Measurements from ENCODE around the gene ACTRT1. TPM values are rescaled to one million over a fixed set of nuclear protein-coding genes. Genes with fewer than 3 reads are reported as not detected.
A peak's percentile ranks its signal among the peaks of the same experiment; 100 is the strongest.

Gene ACTRT1
- total RNA-seq, 1 donor from 2014 or later: not detected

DNA sequence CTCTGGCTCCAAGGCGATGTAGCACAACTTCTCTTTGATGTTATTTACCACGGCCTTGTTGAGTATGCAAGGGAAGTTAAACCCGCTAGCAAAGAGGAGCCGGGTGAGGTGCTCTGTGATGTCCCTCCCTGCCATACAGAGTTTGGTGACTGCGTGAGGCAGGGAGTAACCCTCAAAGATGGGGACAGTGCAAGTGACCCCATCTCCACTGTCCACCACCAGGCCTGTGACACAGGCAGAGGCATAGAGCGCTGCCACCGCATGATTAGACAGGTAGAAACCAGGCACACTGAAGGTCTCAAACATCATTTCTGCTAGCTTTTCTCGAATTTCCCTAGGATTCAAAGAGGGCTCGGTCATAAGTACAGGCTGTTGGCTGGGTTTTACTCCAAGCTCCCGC lies 677 bp downstream of the ACTRT1 start:
- no peaks in the 10 kb centered on the region for H3K27me3 ChIP-seq (ENCODE audit: insufficient read depth, low read length)
- no peak overlapping the region for H3K27ac ChIP-seq (ENCODE audit: low read depth, low read length)
- H4K20me1 ChIP-seq (ENCODE audit: insufficient read depth, low read length): no peaks in the 10 kb centered on the region
- DNase-seq (ENCODE audit: low read depth): no peak
- Mint-ChIP-seq H3K4me3 (ENCODE audit: unreplicated experiment) (no peak overlapping the region), H3K9me3 (ENCODE audit: unreplicated experiment) (no peaks in the 10 kb centered on the region), H3K27ac (ENCODE audit: unreplicated experiment) (no peak overlapping the region), H3K27me3 (ENCODE audit: low read depth, unreplicated experiment) (no peaks in the 10 kb centered on the region), H3K4me1 (ENCODE audit: low read depth, unreplicated experiment) (no peaks in the 10 kb centered on the region), H3K36me3 (ENCODE audit: low read depth, unreplicated experiment) (no peaks in the 10 kb centered on the region)
- no peak overlapping the region for H3K4me3 ChIP-seq (ENCODE audit: insufficient read depth, low read depth, low read length)
- TF ChIP-seq, protein P1, sequence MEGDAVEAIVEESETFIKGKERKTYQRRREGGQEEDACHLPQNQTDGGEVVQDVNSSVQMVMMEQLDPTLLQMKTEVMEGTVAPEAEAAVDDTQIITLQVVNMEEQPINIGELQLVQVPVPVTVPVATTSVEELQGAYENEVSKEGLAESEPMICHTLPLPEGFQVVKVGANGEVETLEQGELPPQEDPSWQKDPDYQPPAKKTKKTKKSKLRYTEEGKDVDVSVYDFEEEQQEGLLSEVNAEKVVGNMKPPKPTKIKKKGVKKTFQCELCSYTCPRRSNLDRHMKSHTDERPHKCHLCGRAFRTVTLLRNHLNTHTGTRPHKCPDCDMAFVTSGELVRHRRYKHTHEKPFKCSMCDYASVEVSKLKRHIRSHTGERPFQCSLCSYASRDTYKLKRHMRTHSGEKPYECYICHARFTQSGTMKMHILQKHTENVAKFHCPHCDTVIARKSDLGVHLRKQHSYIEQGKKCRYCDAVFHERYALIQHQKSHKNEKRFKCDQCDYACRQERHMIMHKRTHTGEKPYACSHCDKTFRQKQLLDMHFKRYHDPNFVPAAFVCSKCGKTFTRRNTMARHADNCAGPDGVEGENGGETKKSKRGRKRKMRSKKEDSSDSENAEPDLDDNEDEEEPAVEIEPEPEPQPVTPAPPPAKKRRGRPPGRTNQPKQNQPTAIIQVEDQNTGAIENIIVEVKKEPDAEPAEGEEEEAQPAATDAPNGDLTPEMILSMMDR (IDR thresholded peaks at IDR 0.05; ENCODE audit: insufficient read depth, low read depth, low read length): no peak
- TF ChIP-seq EZH2 (IDR thresholded peaks at IDR 0.05; ENCODE audit: insufficient read depth, low read length): no peak
- no peak for FAIRE-seq
- H3K9me3 ChIP-seq (ENCODE audit: insufficient read depth, low read depth, low read length): no peaks in the 10 kb centered on the region
- H3K9ac ChIP-seq (ENCODE audit: low read length): no peak overlapping the region
- H3K4me2 ChIP-seq (ENCODE audit: low read length): no peak overlapping the region
- H3K36me3 ChIP-seq (ENCODE audit: insufficient read depth, low read length): no peaks in the 10 kb centered on the region
- no peaks in the 10 kb centered on the region for H3K4me1 ChIP-seq (ENCODE audit: insufficient read depth, low read length)
- no peaks in the 10 kb centered on the region for H3K79me2 ChIP-seq (ENCODE audit: insufficient read depth, low read length)
- no peak overlapping the region for H2AFZ ChIP-seq (ENCODE audit: low read depth, low read length)

DNA sequence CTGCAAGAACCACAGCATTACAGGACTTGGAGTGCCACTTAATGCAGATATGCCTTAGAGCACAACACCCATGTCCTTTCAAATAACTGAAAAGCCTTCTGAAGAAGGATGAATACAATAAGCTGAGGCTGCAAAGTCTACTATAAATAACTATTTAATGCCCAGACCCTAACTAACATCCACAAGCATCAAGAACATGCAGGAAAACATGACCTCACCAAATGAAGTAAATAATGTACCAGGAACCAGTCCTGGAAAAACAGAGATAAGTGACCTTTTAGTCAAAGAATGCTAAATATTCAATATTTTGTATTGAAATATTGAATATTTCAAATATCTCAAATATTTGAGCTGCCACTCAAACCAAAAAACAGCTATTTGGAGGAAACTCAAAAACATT lies 16.9 kb downstream of the ACTRT1 start:
- H3K9me3 Mint-ChIP-seq (ENCODE audit: unreplicated experiment): peaks cover 2% of the 10 kb centered on the region
- H3K4me2 ChIP-seq (ENCODE audit: low read length): no peak overlapping the region
- no peak for TF ChIP-seq EZH2 (IDR thresholded peaks at IDR 0.05; ENCODE audit: insufficient read depth, low read length)
- TF ChIP-seq, protein P1 (IDR thresholded peaks at IDR 0.05; ENCODE audit: insufficient read depth, low read depth, low read length): no peak
- H3K36me3 Mint-ChIP-seq (ENCODE audit: low read depth, unreplicated experiment): no peaks in the 10 kb centered on the region
- no peaks in the 10 kb centered on the region for H4K20me1 ChIP-seq (ENCODE audit: insufficient read depth, low read length)
- DNase-seq (ENCODE audit: low read depth) (no peak), FAIRE-seq (peak; percentile 62)
- H3K4me3 ChIP-seq (ENCODE audit: insufficient read depth, low read depth, low read length): no peak overlapping the region
- no peaks in the 10 kb centered on the region for H3K4me1 Mint-ChIP-seq (ENCODE audit: low read depth, unreplicated experiment)
- no peaks in the 10 kb centered on the region for H3K79me2 ChIP-seq (ENCODE audit: insufficient read depth, low read length)
- no peaks in the 10 kb centered on the region for H3K4me1 ChIP-seq (ENCODE audit: insufficient read depth, low read length)
- no peak overlapping the region for H3K4me3 Mint-ChIP-seq (ENCODE audit: unreplicated experiment)
- no peak overlapping the region for H3K27ac ChIP-seq (ENCODE audit: low read depth, low read length)
- no peak overlapping the region for H3K27ac Mint-ChIP-seq (ENCODE audit: unreplicated experiment)
- no peaks in the 10 kb centered on the region for H3K27me3 Mint-ChIP-seq (ENCODE audit: low read depth, unreplicated experiment)
- no peaks in the 10 kb centered on the region for H3K9me3 ChIP-seq (ENCODE audit: insufficient read depth, low read depth, low read length)
- no peak overlapping the region for H2AFZ ChIP-seq (ENCODE audit: low read depth, low read length)
- no peak overlapping the region for H3K9ac ChIP-seq (ENCODE audit: low read length)
- no peaks in the 10 kb centered on the region for H3K27me3 ChIP-seq (ENCODE audit: insufficient read depth, low read length)
- H3K36me3 ChIP-seq (ENCODE audit: insufficient read depth, low read length): no peaks in the 10 kb centered on the region

- FAIRE-seq (no peak), DNase-seq (ENCODE audit: low read depth) (no peak)
- Histone ChIP-seq H4K20me1 (ENCODE audit: insufficient read depth, low read length) (no peaks in the 10 kb centered on the region), H3K36me3 (ENCODE audit: insufficient read depth, low read length) (no peaks in the 10 kb centered on the region), H3K9me3 (ENCODE audit: insufficient read depth, low read depth, low read length) (no peaks in the 10 kb centered on the region), H3K4me1 (ENCODE audit: insufficient read depth, low read length) (peaks cover 4% of the 10 kb centered on the region), H2AFZ (ENCODE audit: low read depth, low read length) (no peak overlapping the region), H3K4me2 (ENCODE audit: low read length) (no peak overlapping the region), H3K27me3 (ENCODE audit: insufficient read depth, low read length) (no peaks in the 10 kb centered on the region), H3K79me2 (ENCODE audit: insufficient read depth, low read length) (no peaks in the 10 kb centered on the region), H3K4me3 (ENCODE audit: insufficient read depth, low read depth, low read length) (no peak overlapping the region), H3K27ac (ENCODE audit: low read depth, low read length) (no peak overlapping the region), H3K9ac (ENCODE audit: low read length) (no peak overlapping the region)
- H3K4me3 Mint-ChIP-seq (ENCODE audit: unreplicated experiment): no peak overlapping the region
- H3K4me1 Mint-ChIP-seq (ENCODE audit: low read depth, unreplicated experiment): peaks cover 5% of the 10 kb centered on the region
- TF ChIP-seq, protein P1 (IDR thresholded peaks at IDR 0.05; ENCODE audit: insufficient read depth, low read depth, low read length): no peak
- TF ChIP-seq EZH2 (IDR thresholded peaks at IDR 0.05; ENCODE audit: insufficient read depth, low read length): no peak
- H3K36me3 Mint-ChIP-seq (ENCODE audit: low read depth, unreplicated experiment): no peaks in the 10 kb centered on the region
- no peaks in the 10 kb centered on the region for H3K27me3 Mint-ChIP-seq (ENCODE audit: low read depth, unreplicated experiment)
- H3K9me3 Mint-ChIP-seq (ENCODE audit: unreplicated experiment): peaks cover 2% of the 10 kb centered on the region
- no peak overlapping the region for H3K27ac Mint-ChIP-seq (ENCODE audit: unreplicated experiment)
Measured at GRCh38 chrX:128021566-128021965, 30.6 kb downstream of the ACTRT1 start.
